Activated CD4-positive, CD25-positive, alpha-beta regulatory T cell treated with anti-CD3 and anti-CD28 coated beads, Interleukin-2, amount 50 U/mL, for 72 hours (primary cell): Measurements from ENCODE around the gene AKAP8.
"Not testable (repeated sequence)": the region's sequence is repeated elsewhere in the genome, so short reads cannot be mapped to it uniquely, and the experiment has no call there.

ENCODE experiments used
- DNase-seq: peaks from one replicate; pipeline ENCODE4 v3.0.0; 2021

The AKAP8 gene

GRCh38 chr19:15372470-15372869, 7.1 kb downstream of the AKAP8 start:
- no peak for DNase-seq

- DNase-seq = no peak
Measured at GRCh38 chr19:15371786-15372380, 7.7 kb downstream of the AKAP8 start.

GRCh38 chr19:15371119-15371518, 8.5 kb downstream of the AKAP8 start:
- no peak for DNase-seq

GRCh38 chr19:15369594-15369891, 10.0 kb downstream of the AKAP8 start:
- no peak for DNase-seq

GRCh38 chr19:15368798-15369593, 10.6 kb downstream of the AKAP8 start:
- DNase-seq = no peak

GRCh38 chr19:15368051-15368632, 11.4 kb downstream of the AKAP8 start:
- DNase-seq = no peak

GRCh38 chr19:15367439-15367838, 12.1 kb downstream of the AKAP8 start:
- no peak for DNase-seq

GRCh38 chr19:15365264-15365663, 14.3 kb downstream of the AKAP8 start:
- no peak for DNase-seq

- DNase-seq = not testable (repeated sequence)
Measured at GRCh38 chr19:15363791-15364190, 15.8 kb downstream of the AKAP8 start.

- not testable (repeated sequence) for DNase-seq
Measured at GRCh38 chr19:15363048-15363447, 16.5 kb downstream of the AKAP8 start.

- not testable (repeated sequence) for DNase-seq
Measured at GRCh38 chr19:15360015-15360414, 19.6 kb downstream of the AKAP8 start.

- no peak for DNase-seq
Measured at GRCh38 chr19:15358918-15359317, 20.7 kb downstream of the AKAP8 start.

GRCh38 chr19:15357906-15358305, 21.7 kb downstream of the AKAP8 start:
- DNase-seq = no peak

- no peak for DNase-seq
Measured at GRCh38 chr19:15354566-15355296, 24.9 kb downstream of the AKAP8 start.

GRCh38 chr19:15353908-15354307, 25.7 kb downstream of the AKAP8 start:
- no peak for DNase-seq

GRCh38 chr19:15352535-15352934, 27.1 kb downstream of the AKAP8 start:
- not testable (repeated sequence) for DNase-seq

GRCh38 chr19:15341328-15341727, 38.3 kb downstream of the AKAP8 start:
- DNase-seq = not testable (repeated sequence)

- DNase-seq = no peak
Measured at GRCh38 chr19:15340086-15340485, 39.5 kb downstream of the AKAP8 start.

- no peak for DNase-seq
Measured at GRCh38 chr19:15337202-15337601, 42.4 kb downstream of the AKAP8 start.

- DNase-seq = not testable (repeated sequence)
Measured at GRCh38 chr19:15335992-15336391, 43.6 kb downstream of the AKAP8 start.

GRCh38 chr19:15332311-15332996, 47.1 kb downstream of the AKAP8 start, which contains the start of gene BRD4:
Gene BRD4 (minus strand): TSS chr19:15332539. CDS start chr19:15273099, 59,440 bp downstream.
- peak; percentile 87 for DNase-seq

GRCh38 chr19:15331419-15332310, 47.9 kb downstream of the AKAP8 start:
- peak; percentile 78 for DNase-seq
